CD14-positive monocyte (primary cell): ENCODE measurements around the gene NSUN7. TPM values are rescaled to one million over a fixed set of nuclear protein-coding genes. Genes with fewer than 3 reads are reported as not detected.

Source experiments
- DNase-seq, 3 donors: peaks; one replicate each; pipeline ENCODE4 v3.0.0-alpha.2; 2011 to 2022
- H2AFZ ChIP-seq: 2 replicates; pipeline ENCODE4 v1.6.0; 2012; ENCODE audit warnings: mild to moderate bottlenecking, low read depth, low read length, inconsistent platforms; ENCODE audit not compliant: insufficient read depth, poor library complexity, severe bottlenecking
- H3K27ac ChIP-seq, 2 donors: 1 replicate in 1 of 2; 2 replicates in 1 of 2; pipeline ENCODE4 v1.5.1; 2012 to 2013; ENCODE audit warnings: low read length in 2 of 2, control low read depth in 1 of 2, inconsistent platforms in 1 of 2, low read depth in 1 of 2, mild to moderate bottlenecking in 1 of 2
- H3K27me3 ChIP-seq, 2 donors: one replicate each; pipeline versions ENCODE4 v1.6.0 to v1.6.1; 2011 to 2013; ENCODE audit warnings: low read length in 2 of 2; ENCODE audit not compliant: control insufficient read depth in 2 of 2, insufficient read depth in 2 of 2
- H3K36me3 ChIP-seq, 2 donors: replicated peaks in 1 of 2; 1 replicate in 1 of 2; 2 replicates in 1 of 2; pipeline versions ENCODE4 v1.5.1 to v1.6.1; 2012 to 2013; ENCODE audit warnings: low read length in 2 of 2, control low read depth in 1 of 2, inconsistent platforms in 1 of 2, mild to moderate bottlenecking in 1 of 2; ENCODE audit not compliant: insufficient read depth in 2 of 2, control insufficient read depth in 1 of 2
- H3K4me1 ChIP-seq, 2 donors: 1 replicate in 1 of 2; 2 replicates in 1 of 2; pipeline versions ENCODE4 v1.5.1 to v1.6.1; 2012 to 2013; ENCODE audit warnings: low read length in 2 of 2, control low read depth in 1 of 2, inconsistent platforms in 1 of 2, mild to moderate bottlenecking in 1 of 2, moderate library complexity in 1 of 2; ENCODE audit not compliant: insufficient read depth in 2 of 2, control insufficient read depth in 1 of 2
- H3K4me2 ChIP-seq: replicated peaks from 2 replicates; pipeline ENCODE3; 2012; ENCODE audit warnings: low read length, moderate library complexity, mild to moderate bottlenecking; ENCODE audit not compliant: poor library complexity, severe bottlenecking; ENCODE audit errors: extremely low read depth
- H3K4me3 ChIP-seq, 3 experiments: fragments of 200-600 bp in 1 of 3; sonication (generic) in 1 of 3; replicated peaks in 1 of 3; 1 replicate in 2 of 3; 2 replicates in 1 of 3; pipeline ENCODE4 v1.5.1; 2011 to 2013; ENCODE audit warnings: low read length in 3 of 3, mild to moderate bottlenecking in 3 of 3, control low read depth in 2 of 3, low read depth in 2 of 3, inconsistent platforms in 1 of 3, moderate library complexity in 1 of 3
- H3K79me2 ChIP-seq: 2 replicates; pipeline ENCODE4 v1.6.0; 2012; ENCODE audit warnings: mild to moderate bottlenecking, control low read depth, inconsistent platforms, low read length, moderate library complexity; ENCODE audit not compliant: insufficient read depth
- H3K9ac ChIP-seq: 2 replicates; pipeline ENCODE4 v1.6.0; 2017; ENCODE audit warnings: low read length, mild to moderate bottlenecking; ENCODE audit not compliant: insufficient read depth, poor library complexity, severe bottlenecking
- H3K9me3 ChIP-seq, 2 donors: replicated peaks in 1 of 2; 1 replicate in 1 of 2; 2 replicates in 1 of 2; pipeline versions ENCODE4 v1.5.1 to v1.6.1; 2012 to 2013; ENCODE audit warnings: low read length in 2 of 2, control low read depth in 1 of 2; ENCODE audit not compliant: control insufficient read depth in 1 of 2, insufficient read depth in 1 of 2
- H4K20me1 ChIP-seq: 2 replicates; pipeline ENCODE4 v1.6.0; 2012; ENCODE audit warnings: mild to moderate bottlenecking, low read length, control low read depth, moderate library complexity; ENCODE audit not compliant: insufficient read depth
- H3K27ac Mint-ChIP-seq, 7 donors: one replicate each; pipeline ENCODE4 v1.8.0; 2020; ENCODE audit warnings: mild to moderate bottlenecking in 7 of 7, mixed read lengths in 7 of 7, moderate library complexity in 6 of 7, inconsistent platforms in 2 of 7
- H3K27me3 Mint-ChIP-seq, 3 donors: one replicate each; pipeline ENCODE4 v1.8.0; 2021 to 2022; ENCODE audit warnings: low read depth in 3 of 3, mild to moderate bottlenecking in 3 of 3, mixed read lengths in 3 of 3, moderate library complexity in 3 of 3, inconsistent platforms in 1 of 3
- H3K36me3 Mint-ChIP-seq, 2 donors: one replicate each; pipeline ENCODE4 v1.8.0; 2020; ENCODE audit warnings: mixed read lengths in 2 of 2, inconsistent platforms in 1 of 2, mild to moderate bottlenecking in 1 of 2
- H3K4me1 Mint-ChIP-seq: one replicate; pipeline ENCODE4 v1.8.0; 2020; ENCODE audit warnings: mild to moderate bottlenecking, mixed read lengths
- H3K4me3 Mint-ChIP-seq, 2 donors: one replicate each; pipeline ENCODE4 v1.8.0; 2020; ENCODE audit warnings: mild to moderate bottlenecking in 2 of 2, mixed read lengths in 2 of 2, moderate library complexity in 1 of 2
- H3K9me3 Mint-ChIP-seq, 7 donors: one replicate each; pipeline ENCODE4 v1.8.0; 2020 to 2022; ENCODE audit warnings: mixed read lengths in 7 of 7, mild to moderate bottlenecking in 6 of 7, moderate library complexity in 6 of 7, inconsistent platforms in 2 of 7
- CTCF ChIP-seq: fragments of 200-600 bp; IDR thresholded peaks from one replicate; pipeline ENCODE4 v1.8.0; 2022; ENCODE audit warnings: antibody characterized with exemption, mild to moderate bottlenecking
- WGBS: methylation state at CpG from one replicate; pipeline ENCODE4 v1.1.5; 2013; ENCODE audit warnings: missing lambda C conversion rate; ENCODE audit not compliant: insufficient coverage; 5-methylcytosine and 5-hydroxymethylcytosine counted together
- intact Hi-C, 2 donors: fragments of 100-400 bp; cut with micrococcal nuclease; formaldehyde crosslinking; loops; one replicate each; pipeline versions ENCODE4 v1.15.0 to v1.15.1; 2023
- polyA plus RNA-seq, 3 donors: library from polyadenylated mRNA; depleted of rRNA in 1 of 3; unstranded in 2 of 3; stranded (reverse) in 1 of 3; fragments of 300-500 nt in 2 of 3; fragments of >200 nt in 1 of 3; fragmentation: Illumina TruSeq in 2 of 3; gene quantifications; 1 replicate in 2 of 3; 2 replicates in 1 of 3; pipeline ENCODE4 v1.2.3, GENCODE V29; 2012 to 2021

NSUN7 gene
- polyA plus RNA-seq, 3 donors, result 0.21 to 0.62 (median 0.57) TPM

- Histone ChIP-seq H3K79me2 (no peaks in the 10 kb centered on the region), H3K27me3 (peaks cover 0 to 5% of the 10 kb centered on the region in 2 donors), H3K4me2 (no peak overlapping the region), H2AFZ (no peak overlapping the region), H3K9ac (no peak overlapping the region), H3K36me3 (no peaks in the 10 kb centered on the region), H4K20me1 (no peaks in the 10 kb centered on the region), H3K4me1 (no peaks in the 10 kb centered on the region), H3K27ac (no peak overlapping the region), H3K9me3 (no peaks in the 10 kb centered on the region), H3K4me3 (no peak overlapping the region)
- Mint-ChIP-seq H3K4me1 (no peaks in the 10 kb centered on the region), H3K9me3 (peaks cover 0 to 3% (median 0%) of the 10 kb centered on the region in 7 donors), H3K27ac (no peak overlapping the region), H3K4me3 (no peak overlapping the region), H3K27me3 (peaks cover 3 to 12% (median 9%) of the 10 kb centered on the region in 3 donors), H3K36me3 (no peaks in the 10 kb centered on the region)
- intact Hi-C loops, result no loop called here
- no CpG with 5 or more reads among the region's 3 CpGs for WGBS
- no peak for DNase-seq
- TF ChIP-seq CTCF, result no peak
These were observed 5.5 kb upstream of the NSUN7 start for GRCh38 chr4:40744218-40744617.

- H3K4me3 ChIP-seq, result no peak overlapping the region
- peaks cover 9 to 10% of the 10 kb centered on the region in 2 donors for H3K4me1 ChIP-seq
- peaks cover 2% of the 10 kb centered on the region for H3K4me1 Mint-ChIP-seq
- no peaks in the 10 kb centered on the region for H3K79me2 ChIP-seq
- H3K4me2 ChIP-seq, result no peak overlapping the region
- 90% methylated on average over 4 of the region's 6 CpGs for WGBS
- no peaks in the 10 kb centered on the region for H3K36me3 Mint-ChIP-seq
- H3K27ac Mint-ChIP-seq, result no peak overlapping the region
- no peak overlapping the region for H2AFZ ChIP-seq
- no peaks in the 10 kb centered on the region for H3K9me3 ChIP-seq
- H3K9me3 Mint-ChIP-seq, result peaks cover 0 to 7% (median 0%) of the 10 kb centered on the region in 7 donors
- H3K27me3 Mint-ChIP-seq, result peaks cover 9 to 21% (median 21%) of the 10 kb centered on the region in 3 donors
- no peaks in the 10 kb centered on the region for H4K20me1 ChIP-seq
- no peak for DNase-seq
- no peak overlapping the region for H3K27ac ChIP-seq
- H3K9ac ChIP-seq, result no peak overlapping the region
- H3K36me3 ChIP-seq, result no peaks in the 10 kb centered on the region
- H3K4me3 Mint-ChIP-seq, result no peak overlapping the region
- H3K27me3 ChIP-seq, result peaks cover 0 to 14% of the 10 kb centered on the region in 2 donors
- TF ChIP-seq CTCF, result no peak
- intact Hi-C loops, result no loop called here
These were observed 4.3 kb upstream of the NSUN7 start for GRCh38 chr4:40745285-40745984.
